GM12878 (cell line): ENCODE data around the gene ATP5PO. TPM values are rescaled to one million over a fixed set of nuclear protein-coding genes. Genes with fewer than 3 reads are reported as not detected.
A peak's percentile ranks its signal among the peaks of the same experiment; 100 is the strongest.

ENCODE experiments used
- BACH1 ChIP-seq: fragments of 450-650 bp; IDR thresholded peaks from 2 replicates; pipeline ENCODE4 v1.6.1; 2017; ENCODE audit warnings: mild to moderate bottlenecking, borderline replicate concordance
- CTCF ChIP-seq, 3 experiments: IDR thresholded peaks in 2 of 3; conservative IDR thresholded peaks in 1 of 3; 2 replicates each; pipeline ENCODE4 v1.5.1; 2011; ENCODE audit warnings: low read depth in 3 of 3, low read length in 3 of 3, mild to moderate bottlenecking in 3 of 3, control low read depth in 2 of 3, moderate library complexity in 2 of 3, inconsistent platforms in 1 of 3, mixed read lengths in 1 of 3; ENCODE audit not compliant: control insufficient read depth in 2 of 3, insufficient read depth in 1 of 3; ENCODE audit errors: extremely low read depth in 1 of 3
- ELK1 ChIP-seq: IDR thresholded peaks from 2 replicates; pipeline ENCODE4 v1.6.1; 2012; ENCODE audit warnings: low read depth, low read length, improper control_type of control experiment
- EZH2 ChIP-seq: IDR thresholded peaks from 2 replicates; pipeline ENCODE4 v1.6.1; 2012; ENCODE audit warnings: low read depth, mild to moderate bottlenecking, control low read depth, inconsistent platforms, low read length, borderline replicate concordance; ENCODE audit not compliant: control insufficient read depth
- HCFC1 ChIP-seq: fragments of 150-350 bp; IDR thresholded peaks from 2 replicates; pipeline ENCODE4 v1.6.1; 2014; ENCODE audit warnings: low read length
- KDM1A ChIP-seq: fragments of 200-600 bp; sonication (generic); IDR thresholded peaks from 2 replicates; pipeline ENCODE4 v1.6.1; 2016; ENCODE audit warnings: borderline replicate concordance
- KLF5 ChIP-seq: fragments of 450-650 bp; IDR thresholded peaks from 2 replicates; pipeline ENCODE4 v1.6.1; 2014; ENCODE audit warnings: mild to moderate bottlenecking; ENCODE audit not compliant: partially characterized antibody
- LARP7 ChIP-seq: fragments of 450-650 bp; IDR thresholded peaks from 2 replicates; pipeline ENCODE4 v1.6.1; 2017; ENCODE audit warnings: mild to moderate bottlenecking
- NR2F1 ChIP-seq: fragments of 450-650 bp; conservative IDR thresholded peaks from 2 replicates; pipeline ENCODE4 v1.6.1; 2017; ENCODE audit warnings: mild to moderate bottlenecking
- RAD51 ChIP-seq: fragments of 450-650 bp; IDR thresholded peaks from 2 replicates; pipeline ENCODE4 v1.6.1; 2016; ENCODE audit warnings: moderate library complexity, mild to moderate bottlenecking, inconsistent platforms
- RFX5 ChIP-seq: IDR thresholded peaks from 2 replicates; pipeline ENCODE4 v1.6.1; 2011; ENCODE audit warnings: low read depth, low read length, improper control_type of control experiment
- SKIL ChIP-seq: fragments of 450-650 bp; IDR thresholded peaks from 2 replicates; pipeline ENCODE4 v1.6.1; 2017; ENCODE audit warnings: mild to moderate bottlenecking, low read depth, inconsistent platforms; ENCODE audit not compliant: poor library complexity, severe bottlenecking
- SMAD1 ChIP-seq: fragments of 450-650 bp; IDR thresholded peaks from 2 replicates; pipeline ENCODE4 v1.6.1; 2018; ENCODE audit warnings: mild to moderate bottlenecking, low read depth; ENCODE audit not compliant: partially characterized antibody
- SMAD5 ChIP-seq: IDR thresholded peaks from 2 replicates; pipeline ENCODE4 v1.6.1; 2016; ENCODE audit warnings: antibody characterized with exemption, low read depth
- SREBF2 ChIP-seq: IDR thresholded peaks from 2 replicates; pipeline ENCODE4 v1.6.1; 2012; ENCODE audit warnings: mild to moderate bottlenecking, low read length
- ZBTB4 ChIP-seq: fragments of 450-650 bp; formaldehyde crosslinking; IDR thresholded peaks from 2 replicates; pipeline ENCODE4 v1.4.0; 2022; ENCODE audit warnings: mild to moderate bottlenecking, moderate library complexity
- ZNF687 ChIP-seq: fragments of 450-650 bp; IDR thresholded peaks from 2 replicates; pipeline ENCODE4 v1.6.1; 2017; ENCODE audit warnings: mild to moderate bottlenecking, moderate library complexity
- polyA plus RNA-seq, 11 experiments: library from polyadenylated mRNA; depleted of rRNA in 4 of 11; unstranded in 6 of 11; stranded (reverse) in 5 of 11; fragments of >200 nt; fragmentation: Nextera tagmentation in 4 of 11; fragmentation: Illumina TruSeq in 1 of 11; extraction: Ambion mirVana in 4 of 11; extraction: Trizol in 1 of 11; gene quantifications; 1 replicate in 1 of 11; 2 replicates in 10 of 11; pipeline versions ENCODE4 v1.2.1 to v1.2.3, GENCODE V29; 2011 to 2016; ENCODE audit warnings: inconsistent platforms in 2 of 11, missing spikeins in 2 of 11, low read depth in 1 of 11
- total RNA-seq, 4 experiments: library from RNA; depleted of rRNA in 3 of 4; stranded (reverse); fragments of >200 nt in 3 of 4; fragmentation: Illumina TruSeq in 1 of 4; extraction: Trizol in 1 of 4; gene quantifications; 2 replicates each; pipeline versions ENCODE4 v1.2.1 to v1.2.3, GENCODE V29; 2013 to 2021

Gene ATP5PO
- total and polyA plus RNA-seq, 10 of the 15 experiments (the other 5 are each of a cell fraction or from before 2014, with no cell fraction given) = 251 to 1,656 (median 470) TPM

GRCh38 chr21:33948951-33949444 lies 33.4 kb upstream of the ATP5PO start (continued):
- TF ChIP-seq SKIL (no peak), SMAD5 (no peak), ZBTB4 (CRISPR knock-in tag) (no peak), NR2F1 (no peak), KDM1A (no peak), LARP7 (0 out of 2 replicates have a peak, but pooled peaks have one; percentile 18), EZH2 (no peak), SREBF2 (no peak), CTCF (IDR thresholded peaks at IDR 0.05 in 2 of 3, conservative IDR thresholded peaks at IDR 0.05 in 1 of 3; ENCODE audit: control insufficient read depth in 2 of 3, extremely low read depth in 1 of 3, insufficient read depth in 1 of 3, low read depth in 3 of 3, low read length in 3 of 3) (no peak), RAD51 (peak; percentile 0; the same call in 1 of the 2 replicates), HCFC1 (no peak), ZNF687 (peak; percentile 63; the same call in 1 of the 2 replicates), SMAD1 (peak; percentile 78), KLF5 (peak; percentile 14), ELK1 (no peak), RFX5 (no peak), BACH1 (no peak)
